HG03175 (cell line): ENCODE data around the gene MELTF.

Experiments
- ATAC-seq: cut with Tn5 transposase; IDR thresholded peaks from one replicate; pipeline ENCODE4 v1.9.1; 2021; ENCODE audit warnings: mild to moderate bottlenecking, moderate library complexity; ENCODE audit not compliant: unreplicated experiment

Gene MELTF

GRCh38 chr3:196995027-196995426 lies 34.6 kb downstream of the MELTF start:
- no peak for ATAC-seq

DNA sequence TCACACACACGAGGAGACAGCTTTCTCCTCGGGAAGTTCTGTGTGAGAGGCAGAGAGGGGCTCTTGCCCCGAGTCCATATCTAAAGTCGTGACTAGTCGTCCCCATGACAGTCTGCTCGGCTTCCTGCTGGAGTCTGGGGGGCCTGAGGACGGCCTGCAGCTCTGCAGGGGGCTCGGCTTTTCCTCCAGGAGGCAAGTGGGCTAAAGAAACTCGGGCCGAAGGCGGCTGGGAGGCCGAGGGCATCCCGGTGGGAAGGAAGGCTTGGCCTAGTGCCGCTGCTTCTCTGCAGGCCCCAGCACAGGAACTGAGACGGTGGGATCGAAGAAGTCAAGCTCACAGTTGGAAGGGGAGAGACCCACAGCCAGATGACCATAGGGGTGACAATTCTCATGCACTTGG lies 35.6 kb downstream of the MELTF start:
- ATAC-seq, result no peak

- ATAC-seq, result no peak
These were observed 37.1 kb downstream of the MELTF start for GRCh38 chr3:196992461-196993065.

DNA sequence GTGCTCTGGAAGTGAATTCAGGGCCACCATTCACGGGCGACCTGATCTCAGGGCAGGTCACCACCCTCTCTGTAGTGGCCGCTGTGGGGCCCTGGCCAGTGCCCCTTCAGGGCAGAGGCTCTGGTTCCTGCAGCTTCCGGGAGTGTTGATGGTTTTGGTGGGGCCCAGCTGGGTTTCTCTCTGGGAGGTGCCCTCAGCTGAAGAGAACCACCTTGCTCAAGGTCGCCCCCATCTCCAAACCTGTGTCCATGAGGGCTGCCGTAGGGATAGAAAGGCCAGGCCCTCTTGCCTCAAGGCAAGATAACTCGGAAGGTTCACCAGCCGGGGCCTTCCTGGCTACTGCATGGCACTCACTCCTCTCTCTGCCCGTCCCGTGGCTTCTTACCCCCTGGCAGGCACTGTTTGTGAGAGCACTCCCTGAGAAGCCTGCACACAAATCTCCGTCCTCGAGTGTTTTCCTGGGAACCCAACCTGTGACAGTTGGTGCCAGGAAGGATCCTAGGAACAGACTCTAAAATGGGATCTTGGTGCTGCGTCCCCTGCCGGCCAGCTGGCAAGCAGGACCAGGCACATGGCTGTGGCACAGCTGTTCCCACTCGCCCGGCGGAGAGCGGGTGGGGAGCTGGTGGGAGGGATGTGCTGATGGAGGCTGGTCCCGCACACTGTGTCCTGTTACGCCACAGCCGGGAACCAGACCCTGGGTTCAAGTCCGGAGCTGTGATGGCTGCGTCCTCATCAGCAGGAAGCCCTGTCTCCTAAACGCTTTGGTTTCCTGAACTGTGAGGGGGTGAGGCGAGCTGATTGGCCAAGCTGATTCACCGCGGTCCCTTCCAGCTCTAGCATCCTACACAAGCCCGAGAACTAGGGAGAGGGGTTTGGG lies 37.8 kb downstream of the MELTF start:
- ATAC-seq, result no peak

DNA sequence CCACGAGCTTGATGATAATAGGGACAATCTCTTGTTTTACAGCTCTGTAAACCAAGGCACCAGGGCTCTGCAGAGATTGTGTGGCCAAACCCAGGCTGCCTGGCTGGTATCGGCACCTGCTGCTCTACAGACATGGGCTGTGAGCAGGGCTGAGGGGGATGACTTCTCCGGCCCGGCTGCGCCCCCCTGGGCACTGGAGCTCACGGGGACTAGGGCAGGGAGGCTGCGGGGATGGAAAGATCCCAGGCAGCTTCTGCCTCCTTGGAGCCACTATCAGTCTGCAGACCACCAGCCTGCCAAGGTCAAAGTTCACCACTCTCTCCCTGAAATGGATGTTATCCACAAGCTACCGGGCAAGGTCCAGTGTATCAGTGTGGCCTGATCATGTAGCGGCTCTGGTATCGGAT lies 39.0 kb downstream of the MELTF start:
- ATAC-seq, result no peak

DNA sequence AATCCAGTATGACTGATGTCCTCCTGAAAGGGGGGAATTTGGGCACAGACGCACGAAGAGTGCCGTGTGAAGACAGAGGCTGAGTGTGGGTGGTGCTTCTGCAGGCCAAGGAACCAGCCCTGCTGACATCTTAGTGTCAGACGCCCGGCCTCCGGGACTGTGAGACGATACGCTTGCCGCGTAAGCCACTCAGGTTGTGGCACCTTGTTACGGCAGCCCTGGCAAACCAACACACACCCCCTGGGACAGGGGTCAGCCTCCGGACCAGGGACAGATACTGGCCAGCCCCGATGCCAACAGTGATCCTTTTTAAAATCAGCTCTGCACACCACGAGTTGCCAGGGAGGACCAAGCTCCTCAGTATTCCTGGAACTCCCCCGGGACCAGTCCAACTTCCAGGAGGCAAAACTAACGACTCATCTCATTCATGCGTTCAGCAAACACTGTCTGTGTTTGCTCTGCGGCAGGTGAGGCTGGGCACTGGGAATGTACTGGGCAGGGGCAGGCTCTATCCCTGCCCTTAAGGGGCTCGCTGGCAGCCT lies 39.8 kb downstream of the MELTF start:
- no peak for ATAC-seq

DNA sequence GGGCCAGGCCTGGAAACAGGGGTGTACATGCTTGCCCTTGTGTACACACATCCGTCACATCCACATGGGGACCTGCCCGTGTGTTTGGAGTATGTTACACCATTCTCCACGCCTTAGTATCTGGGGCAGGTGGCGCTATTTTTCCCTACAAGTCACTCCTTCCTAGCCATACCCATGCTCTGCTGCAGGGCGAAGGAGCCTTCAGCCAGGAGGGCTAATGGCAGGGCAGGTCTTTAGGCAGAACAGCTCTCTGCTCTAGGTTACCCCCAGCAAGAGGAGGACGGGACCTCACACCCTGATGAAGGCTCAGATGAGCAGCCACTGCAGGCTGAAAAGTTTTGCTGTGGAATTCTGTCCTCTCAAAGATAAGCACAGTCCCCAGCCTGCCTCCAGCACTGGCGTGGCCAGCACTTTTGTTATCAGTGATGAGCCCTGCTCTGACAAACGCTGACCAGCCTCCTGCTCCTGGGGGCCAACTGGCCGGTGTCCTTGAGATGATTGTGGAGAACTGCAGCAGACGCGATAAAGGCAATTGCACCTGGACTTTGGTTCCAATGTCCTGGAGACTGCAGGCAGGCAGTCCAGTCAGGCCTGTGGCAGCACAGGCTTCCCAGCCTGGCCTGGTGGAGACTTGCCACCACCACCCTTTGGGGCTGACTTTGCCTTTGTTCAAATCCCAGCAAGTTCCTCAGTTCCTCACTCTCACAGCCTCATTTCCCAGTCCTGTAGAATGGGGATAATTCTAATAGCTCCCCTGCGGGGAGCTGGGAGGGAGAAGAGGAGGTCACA lies 41.2 kb downstream of the MELTF start:
- ATAC-seq, result no peak

- no peak for ATAC-seq
These were observed 42.6 kb downstream of the MELTF start for GRCh38 chr3:196987022-196987421.

DNA sequence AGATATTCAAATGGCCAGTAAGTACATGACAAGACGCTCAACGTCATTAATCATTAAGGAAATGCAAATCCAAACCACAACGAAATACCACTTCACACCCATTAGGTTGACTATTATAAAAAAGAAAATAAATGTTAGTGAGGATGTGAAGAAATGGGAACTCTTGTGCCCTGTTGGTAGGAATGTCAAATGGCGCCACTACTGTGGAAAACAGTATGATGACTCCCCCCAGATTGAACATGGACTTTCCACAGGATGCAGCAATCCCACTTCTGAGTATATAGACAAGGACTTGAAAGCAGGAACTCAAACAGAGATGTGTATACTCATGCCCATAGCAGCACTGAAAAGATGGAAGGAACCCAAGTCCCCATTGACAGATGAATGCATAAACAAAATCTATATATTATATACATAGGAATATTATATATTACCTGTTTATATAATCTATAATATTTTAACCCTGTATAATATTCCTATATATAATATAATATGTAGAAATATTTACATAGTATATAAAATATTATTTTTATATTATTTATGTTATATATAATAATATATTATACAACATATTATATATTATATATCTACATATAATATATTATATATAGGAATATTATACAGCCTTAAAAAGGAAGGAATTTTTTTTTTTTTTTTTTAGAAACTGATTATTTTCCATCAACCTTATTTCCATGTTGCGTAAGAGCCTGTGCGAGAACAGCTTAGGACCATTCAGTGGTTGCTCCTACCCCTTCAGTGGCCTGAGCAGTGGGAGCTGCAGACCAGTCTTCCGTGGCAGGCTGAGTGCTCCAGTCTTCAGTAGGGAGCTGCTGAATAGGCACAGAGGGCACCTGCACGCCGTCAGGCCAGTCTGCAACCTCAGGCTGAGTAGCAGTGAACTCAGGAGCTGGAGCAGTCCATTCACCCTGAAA lies 43.4 kb downstream of the MELTF start:
- no peak for ATAC-seq

DNA sequence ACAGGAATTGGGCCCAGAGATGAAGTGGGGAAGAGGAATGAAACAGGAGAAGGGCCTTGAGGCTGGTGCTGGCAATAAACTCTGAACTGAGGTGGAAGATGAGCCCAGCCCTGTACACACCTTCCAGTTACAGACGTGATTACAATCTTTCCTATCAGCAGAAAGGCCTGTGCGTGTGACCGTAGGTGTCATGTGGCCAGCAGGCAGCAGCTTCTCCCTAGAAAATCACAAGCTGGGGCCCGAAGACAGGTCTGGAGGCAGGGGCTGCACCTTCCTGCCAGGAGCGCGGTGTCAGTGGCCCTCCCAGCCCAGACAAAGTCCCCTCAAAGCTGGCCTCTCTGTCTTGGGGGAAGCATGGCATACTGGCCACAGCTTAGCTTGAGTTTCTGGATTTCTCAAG lies 44.3 kb downstream of the MELTF start:
- no peak for ATAC-seq

GRCh38 chr3:196983186-196983585 lies 46.4 kb downstream of the MELTF start:
- ATAC-seq, result no peak

DNA sequence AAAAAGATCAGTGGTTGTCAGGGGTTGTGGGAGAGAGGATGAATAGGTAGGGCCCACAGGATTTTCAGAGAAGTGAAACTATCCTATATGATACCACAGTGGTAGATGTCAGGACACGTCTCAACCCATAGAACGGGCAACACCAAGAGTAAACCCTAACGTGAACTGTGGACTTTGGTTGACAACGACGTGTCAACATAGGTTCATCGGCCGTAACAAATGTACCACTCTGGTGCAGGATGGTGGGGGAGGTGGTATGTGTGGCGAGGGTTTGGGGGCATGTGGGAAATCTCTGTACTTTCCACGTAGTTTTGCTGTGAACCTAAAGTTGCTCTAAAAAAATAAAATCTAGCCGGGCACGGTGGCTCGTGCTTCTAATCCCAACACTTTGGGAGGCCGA lies 48.0 kb downstream of the MELTF start:
- ATAC-seq, result no peak

- ATAC-seq, result no peak
These were observed 50.1 kb downstream of the MELTF start for GRCh38 chr3:196979545-196979944.

DNA sequence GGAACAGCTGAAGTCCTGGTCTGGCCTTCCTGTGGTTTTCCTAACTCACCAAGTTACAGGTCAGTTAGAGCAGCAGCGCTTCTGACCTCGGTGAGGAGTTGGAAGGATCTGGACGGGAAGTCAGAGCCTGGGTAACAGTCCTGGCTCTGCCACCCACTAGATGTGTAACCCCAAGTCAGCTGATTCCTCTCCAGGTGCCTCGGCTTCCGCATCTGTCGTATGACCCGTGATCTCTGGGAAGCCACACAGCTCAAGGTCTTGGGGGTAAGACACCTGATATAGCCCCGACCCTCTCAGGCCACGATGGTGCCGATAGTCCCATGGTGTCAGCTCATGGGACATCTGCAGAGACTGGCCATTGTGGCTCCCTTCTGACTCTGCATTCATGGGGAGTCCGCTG lies 52.7 kb downstream of the MELTF start:
- no peak for ATAC-seq

- ATAC-seq, result no peak
These were observed 54.3 kb downstream of the MELTF start for GRCh38 chr3:196975349-196975748.

DNA sequence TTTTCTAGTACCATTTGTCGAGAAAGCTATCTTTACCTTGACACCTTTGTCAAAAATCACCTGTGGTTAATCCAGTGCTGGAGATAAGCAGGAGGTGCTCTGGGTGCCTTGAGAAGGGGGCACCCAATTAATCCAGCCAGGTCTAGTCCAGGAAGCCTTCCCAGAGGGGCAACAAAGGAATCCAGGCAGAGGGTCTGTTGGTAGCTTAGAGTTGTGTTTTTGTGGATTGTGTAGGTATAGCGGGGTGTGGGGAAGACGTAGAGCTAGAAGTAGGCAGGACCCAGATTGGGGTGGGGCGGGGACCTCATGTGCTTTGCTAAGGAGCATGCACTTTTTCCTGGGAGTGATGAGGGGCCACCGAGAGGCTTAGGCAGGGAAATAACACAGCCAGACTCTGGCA lies 55.0 kb downstream of the MELTF start:
- no peak for ATAC-seq

GRCh38 chr3:196971094-196971698 lies 58.4 kb downstream of the MELTF start:
- ATAC-seq, result no peak

DNA sequence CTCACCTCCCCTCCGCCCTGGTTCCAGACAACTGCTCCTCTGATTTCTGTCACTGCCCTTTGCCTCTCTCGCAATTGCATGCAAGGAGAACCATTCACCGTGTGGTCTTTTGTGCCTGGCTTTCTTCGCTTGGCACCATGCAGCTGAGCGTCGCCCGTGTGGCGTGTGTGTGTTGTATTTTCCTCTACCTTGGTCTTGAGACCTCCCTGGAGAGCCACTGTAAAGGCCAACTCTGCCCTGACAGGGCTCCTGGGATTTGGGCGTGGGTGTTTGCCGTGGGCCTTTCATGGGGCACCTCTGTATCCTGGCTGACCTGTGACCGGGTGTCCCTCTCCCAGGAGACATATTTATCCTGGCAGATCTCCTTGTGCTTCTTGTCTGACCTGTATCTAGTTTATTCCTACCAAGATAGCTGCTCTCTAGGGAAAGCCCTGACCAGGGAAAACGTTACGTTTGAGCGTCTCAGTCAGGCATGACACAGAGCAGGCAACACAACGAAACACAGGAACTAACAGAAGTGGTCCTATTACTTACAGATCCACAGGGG lies 59.0 kb downstream of the MELTF start:
- ATAC-seq, result no peak

- ATAC-seq, result peak; percentile 51
These were observed 59.7 kb downstream of the MELTF start for GRCh38 chr3:196969660-196970546.
